NCI-H82 treated with DMSO at 0.1 percent for 48 hours (cell line): ENCODE results near the gene SEC61A1.

Experiments
- DNase-seq: peaks from one replicate; lab custom pipeline; 2025; ENCODE audit not compliant: unreplicated experiment; lab: John Stamatoyannopoulos, UW

Gene SEC61A1

DNA sequence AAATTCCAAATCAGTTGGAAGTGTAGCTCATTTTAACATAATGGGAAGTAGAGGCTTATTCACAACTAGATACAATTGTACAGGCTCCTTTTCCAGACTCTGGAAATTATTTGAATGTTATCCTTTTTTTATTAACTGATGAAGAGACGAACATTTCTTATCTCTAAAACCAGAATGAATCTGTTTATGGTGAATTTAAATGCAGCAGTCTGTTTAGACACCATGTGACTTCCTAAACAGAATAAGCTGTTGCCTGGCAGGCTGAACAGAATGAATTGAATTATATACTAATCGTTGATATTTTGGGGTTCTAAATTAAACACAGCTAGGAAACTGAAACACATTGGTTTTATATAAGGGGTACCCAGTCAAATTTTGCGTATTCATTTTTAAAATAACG is 4.0 kb downstream of the SEC61A1 start:
- DNase-seq: no peak

DNA sequence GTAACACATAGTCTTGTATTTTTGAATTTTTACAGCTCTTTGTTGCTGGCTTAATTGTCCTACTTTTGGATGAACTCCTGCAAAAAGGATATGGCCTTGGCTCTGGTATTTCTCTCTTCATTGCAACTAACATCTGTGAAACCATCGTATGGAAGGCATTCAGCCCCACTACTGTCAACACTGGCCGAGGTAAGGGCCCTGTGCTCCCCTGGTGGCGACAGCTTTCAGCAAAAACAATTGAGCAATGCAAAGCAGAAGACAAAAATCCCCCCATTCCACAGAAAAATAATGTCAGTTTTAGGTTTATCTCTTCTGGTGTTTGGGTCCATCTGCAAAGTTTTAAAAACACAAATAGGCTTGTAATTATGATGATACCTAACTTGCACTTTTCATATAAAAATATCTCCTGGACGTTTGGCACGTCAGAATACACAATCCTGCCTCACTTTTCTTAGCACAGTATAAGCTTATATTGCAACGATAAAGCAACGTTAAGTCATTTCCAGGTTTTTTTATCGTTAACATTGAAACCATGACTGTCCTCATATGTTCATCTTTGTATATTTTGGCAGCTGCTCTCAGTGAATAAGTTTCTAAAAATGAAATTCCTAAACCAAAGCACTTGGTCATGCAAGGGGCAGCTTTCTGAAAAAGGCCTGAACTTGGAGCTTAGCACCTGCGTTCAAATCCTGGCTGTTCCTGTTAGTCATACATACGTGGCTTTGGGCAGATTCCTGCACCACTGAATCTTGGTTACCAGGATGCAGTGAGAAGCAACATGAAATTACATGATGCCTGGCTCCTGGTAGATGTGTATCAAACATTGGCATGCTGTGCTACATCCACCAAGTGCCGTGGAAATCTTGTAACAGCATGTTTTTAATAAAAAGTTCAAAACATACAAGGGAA is 8.5 kb downstream of the SEC61A1 start:
- DNase-seq: no peak

DNA sequence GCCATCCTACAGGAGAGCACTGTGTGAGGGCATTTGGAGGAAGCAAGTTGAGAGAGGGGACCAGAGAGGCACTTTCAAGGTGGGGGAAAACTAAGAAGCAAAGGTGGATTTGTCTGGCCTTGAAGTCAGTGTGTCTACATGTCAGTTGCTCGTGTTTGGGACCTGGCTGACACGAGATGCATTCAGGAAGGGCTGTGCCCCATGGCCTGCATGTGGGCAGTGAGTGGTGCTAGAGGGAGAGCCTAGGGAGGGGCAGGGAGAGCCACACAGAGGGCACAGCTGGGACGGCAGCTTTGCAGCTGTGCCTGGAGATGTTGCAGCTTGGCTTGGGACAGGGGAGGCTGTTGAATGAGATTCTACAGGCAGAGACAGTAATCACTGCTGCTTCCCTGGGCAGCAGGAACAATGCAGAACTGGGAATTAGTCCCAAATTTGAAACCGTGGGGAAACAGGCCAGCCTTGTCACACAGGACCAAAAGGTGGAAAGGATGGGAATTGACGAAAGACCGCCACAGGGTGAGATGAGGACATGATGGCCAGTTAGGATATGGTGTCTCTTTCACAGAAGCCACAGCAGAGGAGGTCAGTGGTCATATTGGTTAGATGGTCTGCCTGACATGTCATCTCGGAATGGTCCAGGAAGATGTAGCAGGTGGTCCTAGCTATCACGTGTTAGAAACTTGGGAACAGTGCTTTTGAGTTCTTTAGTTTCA is 10.0 kb downstream of the SEC61A1 start:
- no peak for DNase-seq

DNA sequence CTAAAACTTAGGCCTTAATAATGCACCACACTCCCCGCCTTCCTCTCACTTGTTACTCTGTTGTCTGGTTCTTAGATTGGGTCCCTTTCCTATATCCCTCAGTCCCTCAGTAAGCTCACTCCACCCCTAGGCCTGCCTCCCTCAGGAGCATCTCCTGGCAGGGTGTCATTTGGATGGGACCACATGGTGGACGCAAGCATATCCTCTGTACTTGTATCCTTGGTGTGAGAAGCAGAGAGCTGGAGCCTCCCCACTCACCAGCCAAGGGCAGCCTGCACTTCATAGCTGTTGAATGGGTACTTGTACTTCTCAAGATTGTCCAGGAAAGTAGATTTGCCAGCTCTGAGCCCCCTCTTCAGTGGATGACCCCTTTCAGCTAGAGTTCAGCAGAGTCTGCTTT is 11.6 kb downstream of the SEC61A1 start:
- no peak for DNase-seq

DNA sequence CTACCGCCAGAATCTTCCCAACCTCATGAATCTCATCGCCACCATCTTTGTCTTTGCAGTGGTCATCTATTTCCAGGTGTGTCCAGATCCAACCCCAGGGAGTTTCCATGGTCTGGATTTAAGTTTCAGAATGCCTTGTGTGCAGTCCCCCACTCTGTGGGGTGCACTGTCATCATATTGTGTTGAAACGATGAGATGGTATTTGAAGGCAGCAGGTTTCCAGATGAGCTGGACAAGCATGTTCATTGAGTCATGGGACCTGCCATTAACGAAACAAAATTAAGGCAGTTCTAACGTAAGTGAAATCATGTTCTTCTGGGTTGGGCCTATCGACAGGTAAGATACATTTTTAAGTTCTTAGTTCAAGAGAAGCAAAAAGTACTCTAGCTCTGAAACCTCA is 12.7 kb downstream of the SEC61A1 start:
- DNase-seq: no peak

DNA sequence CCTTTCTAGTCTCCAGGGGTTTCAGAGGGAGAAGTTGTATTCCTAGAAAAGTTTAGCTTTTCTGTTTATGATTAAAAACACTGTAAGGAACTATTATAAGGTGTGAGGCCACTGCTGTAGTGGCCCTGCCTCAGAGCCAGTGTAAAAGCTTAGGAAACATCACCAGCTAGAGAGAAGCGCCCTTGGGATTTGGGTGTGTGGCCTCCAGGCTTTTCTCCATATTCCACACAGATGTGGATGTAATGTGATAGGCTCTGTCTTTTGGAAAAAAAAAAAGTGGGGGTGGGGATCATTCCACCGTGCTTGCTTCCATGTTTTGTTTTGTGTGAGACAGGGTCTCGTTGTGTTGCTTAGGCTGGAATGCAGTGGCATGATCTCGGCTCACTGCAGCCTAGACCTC is 13.9 kb downstream of the SEC61A1 start:
- no peak for DNase-seq

DNA sequence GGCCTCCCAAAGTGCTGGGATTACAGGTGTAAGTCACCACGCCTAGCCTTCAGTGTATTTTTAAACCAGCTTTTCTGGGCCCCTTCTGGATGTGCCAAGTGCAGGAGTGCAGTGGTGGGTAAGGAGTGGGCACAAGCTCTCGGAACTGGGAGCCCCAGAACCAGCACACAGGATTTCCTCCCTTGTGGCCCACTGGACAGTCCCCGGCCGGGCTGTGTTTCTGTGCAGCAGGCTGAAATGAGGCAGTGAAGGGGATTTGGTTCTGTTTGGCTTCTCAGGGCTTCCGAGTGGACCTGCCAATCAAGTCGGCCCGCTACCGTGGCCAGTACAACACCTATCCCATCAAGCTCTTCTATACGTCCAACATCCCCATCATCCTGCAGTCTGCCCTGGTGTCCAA is 14.4 kb downstream of the SEC61A1 start:
- no peak for DNase-seq

DNA sequence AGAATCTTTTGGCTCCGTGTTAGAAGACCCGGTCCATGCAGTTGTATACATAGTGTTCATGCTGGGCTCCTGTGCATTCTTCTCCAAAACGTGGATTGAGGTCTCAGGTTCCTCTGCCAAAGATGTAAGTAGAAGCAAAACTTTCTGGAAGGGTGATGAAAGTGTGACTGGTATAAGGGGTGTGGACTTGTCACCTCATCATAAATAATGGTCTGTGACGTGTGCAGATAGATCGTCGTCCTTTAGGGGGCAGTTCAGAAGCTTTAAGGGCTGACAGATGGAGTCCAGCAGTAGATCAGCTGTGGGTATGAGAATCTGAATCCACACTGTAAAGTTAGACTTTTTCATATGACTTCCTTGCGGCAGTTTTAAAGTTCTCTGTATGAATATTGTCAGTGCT is 15.3 kb downstream of the SEC61A1 start:
- no peak for DNase-seq

DNA sequence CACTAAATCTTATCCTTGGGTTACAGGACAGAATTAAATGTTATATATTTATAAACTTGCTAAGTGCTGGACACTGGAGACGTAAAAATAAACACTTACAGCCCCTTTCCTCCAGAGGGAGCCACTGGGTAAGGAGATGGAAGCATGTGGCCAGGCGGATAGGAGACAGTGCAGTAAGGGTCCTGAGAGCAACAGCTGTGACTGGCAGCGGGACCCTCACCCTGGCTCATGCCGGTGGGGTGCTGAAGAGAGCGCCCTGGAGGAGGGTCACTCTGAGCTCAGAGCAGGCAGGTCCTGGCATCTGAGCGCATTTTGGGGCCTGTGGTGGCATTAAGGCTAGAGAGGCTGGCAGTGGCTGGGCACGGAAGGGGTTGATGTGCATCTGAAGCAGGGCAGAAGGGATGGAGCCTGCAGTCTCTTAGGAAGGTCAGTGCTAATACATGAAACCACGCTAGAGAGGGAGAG is 16.0 kb downstream of the SEC61A1 start:
- peak; percentile 31 for DNase-seq

DNA sequence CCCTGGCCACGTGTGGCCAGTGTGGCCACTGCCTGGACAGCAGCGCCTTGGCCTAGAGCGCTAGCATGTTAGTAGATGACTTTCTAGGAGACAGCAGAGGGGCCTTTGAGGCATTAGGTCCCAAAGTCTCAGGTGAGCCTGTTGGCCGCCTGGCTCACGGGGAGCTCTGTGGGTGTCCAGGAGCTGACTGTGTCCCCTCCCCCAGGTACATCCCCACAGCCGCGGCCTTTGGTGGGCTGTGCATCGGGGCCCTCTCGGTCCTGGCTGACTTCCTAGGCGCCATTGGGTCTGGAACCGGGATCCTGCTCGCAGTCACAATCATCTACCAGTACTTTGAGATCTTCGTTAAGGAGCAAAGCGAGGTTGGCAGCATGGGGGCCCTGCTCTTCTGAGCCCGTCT is 17.0 kb downstream of the SEC61A1 start:
- DNase-seq: no peak

DNA sequence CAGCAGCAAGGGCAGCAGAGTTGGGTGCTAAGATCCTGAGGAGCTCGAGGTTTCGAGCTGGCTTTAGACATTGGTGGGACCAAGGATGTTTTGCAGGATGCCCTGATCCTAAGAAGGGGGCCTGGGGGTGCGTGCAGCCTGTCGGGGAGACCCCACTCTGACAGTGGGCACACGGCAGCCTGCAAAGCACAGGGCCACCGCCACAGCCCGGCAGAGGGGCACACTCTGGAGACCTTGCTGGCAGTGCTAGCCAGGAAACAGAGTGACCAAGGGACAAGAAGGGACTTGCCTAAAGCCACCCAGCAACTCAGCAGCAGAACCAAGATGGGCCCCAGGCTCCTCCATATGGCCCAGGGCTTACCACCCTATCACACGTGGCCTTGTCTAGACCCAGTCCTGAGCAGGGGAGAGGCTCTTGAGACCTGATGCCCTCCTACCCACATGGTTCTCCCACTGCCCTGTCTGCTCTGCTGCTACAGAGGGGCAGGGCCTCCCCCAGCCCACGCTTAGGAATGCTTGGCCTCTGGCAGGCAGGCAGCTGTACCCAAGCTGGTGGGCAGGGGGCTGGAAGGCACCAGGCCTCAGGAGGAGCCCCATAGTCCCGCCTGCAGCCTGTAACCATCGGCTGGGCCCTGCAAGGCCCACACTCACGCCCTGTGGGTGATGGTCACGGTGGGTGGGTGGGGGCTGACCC is 18.8 kb downstream of the SEC61A1 start:
- DNase-seq: no peak

DNA sequence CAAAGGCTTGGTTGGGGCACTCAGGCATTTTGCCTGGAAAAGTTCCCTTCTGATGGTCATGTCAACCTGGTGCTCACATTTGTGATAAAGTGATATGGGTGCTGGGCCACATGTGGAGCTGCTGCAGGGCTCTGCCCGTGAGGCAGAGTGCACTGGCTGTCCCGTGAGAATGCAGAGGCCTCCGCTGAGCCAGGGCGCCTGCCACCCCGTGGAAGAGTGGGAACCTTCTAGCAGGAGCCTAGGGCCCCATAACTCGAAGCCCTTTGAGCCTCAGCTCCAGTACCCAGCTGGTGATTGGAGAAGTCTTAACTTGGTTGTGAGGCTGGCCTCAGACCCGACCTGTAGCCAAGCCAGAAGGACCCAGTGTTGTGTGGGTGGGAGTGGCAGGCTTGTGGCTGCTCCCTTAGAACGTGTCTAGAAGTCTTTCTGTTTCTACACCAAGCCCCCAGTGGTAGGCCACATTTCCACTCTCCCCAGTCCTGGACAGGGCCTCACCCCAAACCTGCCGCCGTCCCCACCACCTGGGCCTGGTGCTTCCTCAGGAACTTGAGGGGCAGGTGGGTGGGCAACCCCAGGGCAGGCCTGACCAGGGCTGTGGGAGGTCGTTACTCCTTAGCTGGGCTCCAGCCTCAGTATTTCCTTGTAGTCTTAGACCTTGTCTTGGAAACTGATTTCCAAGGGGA is 19.7 kb downstream of the SEC61A1 start:
- DNase-seq: no peak

DNA sequence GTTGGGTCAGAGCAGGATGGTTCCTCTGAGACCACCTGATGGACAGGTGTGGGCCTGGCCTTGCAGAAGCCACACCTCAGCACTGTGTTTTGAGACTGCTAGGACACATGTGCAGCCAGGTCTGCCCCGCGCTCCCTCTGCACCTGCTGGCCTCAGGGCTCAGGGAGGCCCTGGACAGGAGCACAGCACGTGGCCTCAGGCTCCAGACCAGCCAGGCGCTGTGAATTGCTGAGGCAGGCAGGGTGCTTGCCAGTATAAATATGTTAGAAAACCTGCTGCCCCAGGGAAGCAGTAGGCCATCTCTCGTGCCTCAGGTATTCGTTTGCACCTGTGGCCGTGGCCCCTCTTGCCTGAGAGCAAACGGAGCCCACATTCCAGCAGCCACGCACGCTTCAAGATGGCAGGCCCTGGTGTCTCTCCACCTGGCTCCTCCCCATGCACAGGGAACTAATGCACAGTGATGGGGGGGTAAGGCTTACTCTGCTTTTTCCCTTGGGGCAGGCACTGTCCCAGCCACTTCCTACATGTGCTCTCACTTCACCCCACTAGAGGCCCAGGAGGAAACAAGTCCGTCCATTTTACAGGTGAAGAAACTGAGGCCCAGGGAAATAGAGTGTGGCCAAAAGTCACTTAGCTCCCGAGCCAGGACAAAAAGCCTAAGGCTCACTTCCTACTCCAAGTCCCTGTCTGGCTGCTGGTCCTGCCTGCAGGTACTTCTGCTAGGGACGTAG is 20.4 kb downstream of the SEC61A1 start:
- DNase-seq: no peak

DNA sequence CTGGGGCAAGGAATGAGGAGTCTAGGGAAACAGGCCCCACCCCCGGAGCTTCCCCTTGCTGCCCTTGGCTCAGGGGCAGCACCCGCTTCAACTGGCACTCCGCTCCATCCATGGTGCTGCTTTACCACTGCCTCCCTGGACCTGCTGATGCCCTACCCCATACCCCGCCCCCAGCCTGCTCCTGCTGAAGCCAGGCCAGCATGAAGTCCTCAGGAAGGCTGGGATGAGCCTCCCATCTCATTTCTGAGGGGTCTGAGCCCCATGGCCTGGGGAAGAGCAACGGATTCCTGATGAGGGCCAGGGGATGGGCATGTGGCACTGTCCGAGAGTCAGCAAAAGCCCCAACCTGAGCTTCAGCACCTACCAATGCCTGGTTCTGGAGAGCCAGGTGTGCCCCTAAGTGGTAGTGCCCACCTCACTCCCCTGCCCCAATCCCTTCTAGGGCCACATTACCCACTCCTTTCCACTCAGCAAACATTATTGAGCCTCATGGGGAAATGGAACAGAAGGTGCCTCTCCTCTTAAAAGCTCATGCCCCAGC is 21.0 kb downstream of the SEC61A1 start:
- no peak for DNase-seq

DNA sequence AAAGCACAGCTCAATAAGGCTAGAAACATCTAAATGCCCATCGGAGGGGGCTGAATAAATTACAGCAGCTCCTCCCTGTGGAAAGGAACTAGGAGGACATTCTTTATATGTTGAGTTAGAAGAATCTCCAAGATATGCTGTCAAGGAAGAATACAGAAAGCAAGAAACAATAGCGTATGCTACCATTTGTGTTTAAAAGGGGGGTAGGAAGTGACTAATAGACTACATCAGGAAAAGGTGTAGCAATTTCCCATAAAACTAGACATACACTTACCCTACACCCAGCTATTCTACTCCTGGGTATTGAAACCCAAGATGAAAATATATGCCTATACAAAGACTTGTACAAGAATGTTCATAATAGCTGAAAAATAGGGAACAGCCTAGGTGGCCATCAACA is 21.6 kb downstream of the SEC61A1 start:
- DNase-seq: no peak

DNA sequence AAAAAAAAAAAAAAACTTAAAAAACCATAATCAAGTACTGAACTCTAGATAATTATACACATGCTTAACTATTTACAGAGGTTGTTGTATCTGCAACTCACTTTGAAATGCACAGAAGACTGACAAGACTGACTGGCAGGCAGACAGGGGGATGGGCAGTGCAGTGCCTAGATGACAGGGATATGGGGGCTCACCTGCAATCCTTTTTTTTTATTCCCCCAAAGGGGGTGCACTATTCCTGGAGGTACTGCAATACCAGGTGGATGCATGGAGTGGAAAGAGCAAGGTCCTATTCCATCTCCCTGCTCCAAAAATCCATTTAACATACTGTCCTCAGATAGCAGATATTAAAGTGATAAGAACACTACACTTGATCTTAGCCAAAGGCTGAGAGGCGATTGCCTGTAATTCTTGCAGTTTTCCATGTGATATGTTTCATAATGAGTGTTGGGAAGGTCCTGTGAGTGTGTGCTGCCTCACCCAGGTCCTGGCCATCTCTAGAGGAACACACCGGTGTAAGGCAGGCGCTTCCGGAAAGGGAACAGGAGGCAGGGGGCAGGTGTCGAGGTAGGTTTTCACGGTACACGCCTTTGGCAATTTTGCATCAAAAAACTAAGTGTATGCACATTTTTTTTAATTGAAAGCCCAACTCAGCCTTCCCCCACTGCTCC is 22.7 kb downstream of the SEC61A1 start:
- DNase-seq: no peak

DNA sequence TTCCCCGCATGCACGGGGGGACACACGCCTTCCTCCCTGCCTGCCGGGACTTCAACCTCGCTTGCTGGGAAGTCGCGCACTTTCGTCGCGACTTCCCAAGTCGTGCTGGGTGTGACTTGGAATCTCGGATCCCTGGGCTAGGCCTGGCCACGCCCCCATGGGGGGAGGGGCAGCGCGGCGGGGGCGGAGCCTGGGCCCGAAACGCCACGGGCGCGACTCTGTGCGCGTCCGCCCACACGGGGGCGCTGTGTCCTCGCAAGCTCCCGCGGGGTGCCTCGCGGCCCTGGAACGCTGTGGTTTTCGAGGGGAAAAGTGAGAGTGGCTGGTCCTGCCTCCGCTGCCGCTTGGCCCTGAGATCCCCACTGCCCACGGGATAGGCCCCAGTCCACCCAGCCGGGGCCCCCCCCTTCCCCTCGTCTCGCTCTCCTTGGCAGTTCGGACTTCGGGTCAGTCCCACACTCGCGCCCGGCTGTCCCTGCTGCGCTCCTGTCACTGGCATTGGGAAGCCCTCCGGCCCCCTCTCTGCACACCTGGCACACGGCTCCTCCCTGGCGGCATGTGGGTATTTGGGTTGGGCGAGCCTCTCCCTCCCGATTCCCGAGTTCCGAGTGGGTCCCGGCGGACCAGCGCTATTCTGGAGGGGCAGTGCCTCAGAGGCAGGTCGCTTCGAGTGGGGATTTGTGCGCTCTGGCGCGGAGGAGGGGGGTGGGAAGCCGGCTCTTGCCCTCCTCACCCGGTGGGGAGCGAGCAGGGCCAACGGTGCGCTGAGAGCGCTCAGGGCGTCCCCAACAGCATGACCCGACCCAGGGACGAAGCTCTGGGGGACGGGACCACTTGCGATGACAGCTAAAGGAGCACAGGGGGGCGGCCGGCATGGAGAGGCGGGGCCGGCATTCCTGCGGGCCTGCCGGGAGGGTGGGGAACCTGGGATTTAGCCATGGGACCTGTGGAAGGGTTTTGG is 23.6 kb downstream of the SEC61A1 start:
- DNase-seq: no peak

DNA sequence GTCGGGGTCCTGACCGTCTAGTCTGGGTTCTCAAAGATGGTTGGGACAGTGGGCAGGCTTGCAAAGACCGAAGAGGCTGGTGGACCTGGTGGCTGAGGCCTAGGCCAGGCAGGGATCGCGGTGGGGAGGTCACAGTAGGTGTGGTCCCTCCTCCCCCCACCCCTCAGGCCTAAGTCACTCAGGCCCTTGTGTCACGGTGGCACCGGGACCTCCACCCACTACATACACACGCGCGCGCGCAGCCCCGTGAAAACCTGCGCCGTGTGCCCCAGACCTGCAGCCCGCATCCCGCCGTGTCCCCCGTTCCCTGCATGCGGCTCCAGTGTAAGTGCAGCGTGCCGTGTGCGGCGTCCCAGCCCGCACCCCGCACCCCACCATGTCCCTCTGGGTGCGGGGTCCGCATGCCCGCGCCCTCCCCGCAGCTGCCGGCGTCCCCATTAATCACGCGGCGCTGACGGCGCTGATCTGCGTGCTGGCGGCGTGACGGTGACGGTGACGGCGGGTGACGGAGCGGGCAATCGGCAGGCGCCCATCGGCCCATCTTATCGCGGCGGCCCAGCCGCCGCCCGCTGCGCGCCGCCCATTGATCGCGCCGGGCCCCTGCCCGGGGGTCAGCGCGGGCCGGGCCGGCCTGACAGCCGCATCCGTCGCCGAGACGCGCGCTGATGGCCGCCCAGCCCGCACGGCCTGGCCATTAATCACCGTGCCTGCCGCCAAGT is 24.4 kb downstream of the SEC61A1 start:
- no peak for DNase-seq
